Chondrocyte (in vitro differentiated cells): ENCODE data around the gene MAX. TPM values are rescaled to one million over a fixed set of nuclear protein-coding genes. Genes with fewer than 3 reads are reported as not detected.
"Not testable (repeated sequence)": the region's sequence is repeated elsewhere in the genome, so short reads cannot be mapped to it uniquely, and the experiment has no call there.

Experiments used
- DNase-seq: peaks from one replicate; pipeline ENCODE4 v3.0.0; 2021; ENCODE audit warnings: mixed read lengths, low spot score
- H3K27ac Mint-ChIP-seq: one replicate; pipeline ENCODE4 v1.8.0; 2021; ENCODE audit warnings: mild to moderate bottlenecking, moderate library complexity, mixed read lengths; ENCODE audit not compliant: unreplicated experiment
- H3K27me3 Mint-ChIP-seq: 2 replicates; pipeline ENCODE4 v1.8.0; 2021; ENCODE audit warnings: low read depth, mixed read lengths
- H3K36me3 Mint-ChIP-seq: 2 replicates; pipeline ENCODE4 v1.8.0; 2021; ENCODE audit warnings: low read depth, mixed read lengths
- H3K4me1 Mint-ChIP-seq: 2 replicates; pipeline ENCODE4 v1.8.0; 2021; ENCODE audit warnings: low read depth, mild to moderate bottlenecking, mixed read lengths
- H3K4me3 Mint-ChIP-seq: one replicate; pipeline ENCODE4 v1.8.0; 2021; ENCODE audit warnings: mild to moderate bottlenecking, moderate library complexity, mixed read lengths; ENCODE audit not compliant: unreplicated experiment
- H3K9me3 Mint-ChIP-seq: 2 replicates; pipeline ENCODE4 v1.8.0; 2021; ENCODE audit warnings: low read depth, mixed read lengths
- total RNA-seq: library from RNA; stranded (reverse); gene quantifications from 3 replicates; pipeline ENCODE4 v1.2.1, GENCODE V29; 2021
- TF ChIP-seq, protein P1 (sequence below): fragments of 200-600 bp; sonication (generic); IDR thresholded peaks from 2 replicates; pipeline ENCODE4 v1.5.0; 2021; ENCODE audit warnings: antibody characterized with exemption, mild to moderate bottlenecking, moderate library complexity

Gene MAX
- total RNA-seq, 1 donor from 2014 or later: 94.1 TPM

DNA sequence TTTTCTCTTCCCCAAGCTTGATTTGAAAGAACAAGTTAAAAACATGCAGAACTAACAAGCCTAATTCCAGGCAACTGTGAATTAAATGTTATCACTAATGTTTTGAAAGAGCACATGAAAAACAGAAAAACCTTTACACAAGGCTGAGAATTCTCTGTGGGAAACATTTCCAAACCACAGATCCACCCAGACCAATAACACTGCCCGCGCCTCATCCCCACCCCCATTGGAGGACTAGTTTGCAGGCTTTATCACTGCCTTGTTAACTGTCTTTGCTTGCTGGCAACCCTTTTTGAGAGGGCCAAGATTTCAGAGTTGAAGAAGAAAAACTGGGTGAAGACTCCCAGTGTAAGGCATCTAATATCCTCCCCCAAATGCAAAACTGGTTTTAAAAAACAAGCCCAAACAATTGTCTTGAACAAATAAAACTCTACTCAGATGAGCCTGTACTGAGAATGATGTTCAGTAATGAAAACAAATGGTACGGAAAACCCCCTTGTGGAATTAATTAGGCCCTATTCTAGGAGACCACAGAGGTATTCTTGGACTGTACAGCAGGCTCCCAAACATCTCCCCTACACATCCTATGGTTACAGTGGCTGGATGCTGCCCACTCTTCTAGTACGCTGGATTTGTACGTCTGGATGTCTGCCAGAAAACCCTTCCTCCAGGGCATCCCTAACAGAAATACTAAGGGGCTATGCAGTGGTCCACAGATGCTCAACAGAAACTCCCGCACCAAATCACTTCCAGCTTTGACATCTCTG is 5.8 kb downstream of the MAX start:
- peaks cover 23% of the 10 kb centered on the region for H3K36me3 Mint-ChIP-seq
- no peaks in the 10 kb centered on the region for H3K27me3 Mint-ChIP-seq
- peak overlapping the region; percentile 59 for H3K27ac Mint-ChIP-seq
- DNase-seq: no peak
- peaks cover 46% of the 10 kb centered on the region for H3K4me1 Mint-ChIP-seq
- H3K9me3 Mint-ChIP-seq: no peaks in the 10 kb centered on the region
- no peak overlapping the region for H3K4me3 Mint-ChIP-seq
- TF ChIP-seq, protein P1, sequence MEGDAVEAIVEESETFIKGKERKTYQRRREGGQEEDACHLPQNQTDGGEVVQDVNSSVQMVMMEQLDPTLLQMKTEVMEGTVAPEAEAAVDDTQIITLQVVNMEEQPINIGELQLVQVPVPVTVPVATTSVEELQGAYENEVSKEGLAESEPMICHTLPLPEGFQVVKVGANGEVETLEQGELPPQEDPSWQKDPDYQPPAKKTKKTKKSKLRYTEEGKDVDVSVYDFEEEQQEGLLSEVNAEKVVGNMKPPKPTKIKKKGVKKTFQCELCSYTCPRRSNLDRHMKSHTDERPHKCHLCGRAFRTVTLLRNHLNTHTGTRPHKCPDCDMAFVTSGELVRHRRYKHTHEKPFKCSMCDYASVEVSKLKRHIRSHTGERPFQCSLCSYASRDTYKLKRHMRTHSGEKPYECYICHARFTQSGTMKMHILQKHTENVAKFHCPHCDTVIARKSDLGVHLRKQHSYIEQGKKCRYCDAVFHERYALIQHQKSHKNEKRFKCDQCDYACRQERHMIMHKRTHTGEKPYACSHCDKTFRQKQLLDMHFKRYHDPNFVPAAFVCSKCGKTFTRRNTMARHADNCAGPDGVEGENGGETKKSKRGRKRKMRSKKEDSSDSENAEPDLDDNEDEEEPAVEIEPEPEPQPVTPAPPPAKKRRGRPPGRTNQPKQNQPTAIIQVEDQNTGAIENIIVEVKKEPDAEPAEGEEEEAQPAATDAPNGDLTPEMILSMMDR: no peak

DNA sequence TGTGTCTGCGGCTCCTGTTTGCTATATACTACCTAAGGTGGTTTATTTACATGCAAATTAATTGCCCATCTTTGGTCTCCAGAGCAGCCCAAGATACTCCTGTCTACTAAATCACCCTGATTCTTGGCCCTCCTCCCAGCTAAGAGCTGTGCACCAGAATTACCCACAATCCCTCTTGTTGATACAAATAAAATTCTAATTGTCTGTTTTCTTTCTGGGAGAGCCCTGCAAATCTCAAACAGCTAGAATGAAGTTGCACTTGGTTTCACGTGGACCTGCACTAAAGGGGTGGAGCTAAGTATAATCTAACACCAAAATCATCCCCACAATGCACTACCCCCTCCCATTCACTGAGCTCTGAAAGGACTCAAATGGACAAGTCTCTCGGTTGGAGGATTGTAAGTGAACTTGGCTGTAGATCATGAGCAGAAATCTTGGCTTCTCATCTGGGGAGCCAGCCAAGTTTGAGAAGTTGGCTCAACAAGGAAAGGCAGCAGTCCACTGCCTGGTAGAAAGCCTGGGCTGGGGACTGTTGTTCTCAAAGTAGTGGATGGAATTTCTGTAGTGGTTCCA is 6.6 kb downstream of the MAX start:
- Mint-ChIP-seq H3K4me1 (peaks cover 39% of the 10 kb centered on the region), H3K4me3 (no peak overlapping the region), H3K27ac (peak overlapping the region; percentile 59), H3K36me3 (peaks cover 29% of the 10 kb centered on the region), H3K27me3 (no peaks in the 10 kb centered on the region), H3K9me3 (no peaks in the 10 kb centered on the region)
- TF ChIP-seq, protein P1: no peak
- no peak for DNase-seq

DNA sequence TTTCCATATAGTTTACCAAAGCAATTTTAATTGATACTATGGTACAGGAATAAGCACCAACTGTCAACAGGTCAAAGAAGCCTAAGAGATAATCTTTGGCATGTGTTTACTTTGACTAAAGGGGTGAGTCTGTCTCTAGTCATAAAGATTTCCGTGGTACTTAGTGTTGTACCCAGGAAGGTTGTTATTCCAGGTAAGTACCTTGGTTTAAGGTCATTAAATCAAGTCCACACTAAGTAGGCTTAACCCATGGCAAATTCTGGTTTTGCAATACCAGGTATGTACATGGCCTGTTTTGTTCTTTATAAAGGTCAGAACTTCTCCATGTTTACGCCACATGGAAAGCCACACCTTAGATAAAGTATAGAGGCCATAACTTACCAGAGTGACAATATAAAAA is 10.0 kb downstream of the MAX start:
- DNase-seq: no peak
- Mint-ChIP-seq H3K4me1 (peaks cover 22% of the 10 kb centered on the region), H3K27ac (no peak overlapping the region), H3K27me3 (no peaks in the 10 kb centered on the region), H3K36me3 (peaks cover 39% of the 10 kb centered on the region), H3K9me3 (peaks cover 2% of the 10 kb centered on the region), H3K4me3 (no peak overlapping the region)
- TF ChIP-seq, protein P1: no peak

DNA sequence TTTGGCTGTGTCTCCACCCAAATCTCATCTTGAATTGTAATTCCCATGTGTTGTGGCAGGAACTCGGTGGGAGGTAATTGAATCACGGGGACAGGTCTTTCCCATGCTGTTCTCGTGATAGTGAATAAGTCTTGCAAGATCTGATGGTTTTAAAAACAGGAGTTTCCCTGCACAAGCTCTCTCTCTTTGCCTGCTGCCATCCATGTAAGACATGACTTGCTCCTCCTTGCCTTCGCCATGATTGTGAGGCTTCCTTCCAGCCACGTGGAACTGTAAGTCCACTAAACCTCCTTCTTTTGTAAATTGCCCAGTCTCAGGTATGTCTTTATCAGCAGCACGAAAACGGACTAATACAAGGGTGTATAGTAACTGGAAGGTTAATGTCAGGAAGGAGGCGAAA is 14.5 kb downstream of the MAX start:
- H3K4me1 Mint-ChIP-seq, H3K27ac Mint-ChIP-seq, H3K4me3 Mint-ChIP-seq, DNase-seq, H3K9me3 Mint-ChIP-seq, H3K27me3 Mint-ChIP-seq: not testable (repeated sequence)
- H3K36me3 Mint-ChIP-seq: peaks cover 46% of the 10 kb centered on the region

DNA sequence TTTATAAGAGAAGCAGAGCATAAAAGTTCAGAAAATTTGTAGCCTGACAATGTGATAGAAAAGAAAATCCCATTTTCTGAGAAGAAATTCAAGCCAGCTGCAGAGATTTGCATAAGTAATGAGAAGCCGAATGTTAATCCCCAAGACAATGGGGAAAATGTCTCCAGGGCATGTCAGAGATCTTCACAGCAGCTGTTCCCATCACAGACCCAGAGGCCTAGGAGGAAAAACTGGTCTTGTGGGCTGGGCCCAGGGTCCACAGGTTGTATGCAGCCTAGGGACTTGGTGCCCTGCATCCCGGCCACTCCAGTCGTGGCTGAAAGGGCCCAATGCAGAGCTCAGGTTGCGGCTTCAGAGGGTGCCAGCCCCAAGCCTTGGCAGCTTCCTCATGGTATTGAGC is 15.6 kb downstream of the MAX start:
- H3K27ac Mint-ChIP-seq: peak overlapping the region; percentile 22
- H3K36me3 Mint-ChIP-seq: peaks cover 49% of the 10 kb centered on the region
- not testable (repeated sequence) for H3K4me3 Mint-ChIP-seq, H3K9me3 Mint-ChIP-seq, H3K4me1 Mint-ChIP-seq, DNase-seq, H3K27me3 Mint-ChIP-seq

DNA sequence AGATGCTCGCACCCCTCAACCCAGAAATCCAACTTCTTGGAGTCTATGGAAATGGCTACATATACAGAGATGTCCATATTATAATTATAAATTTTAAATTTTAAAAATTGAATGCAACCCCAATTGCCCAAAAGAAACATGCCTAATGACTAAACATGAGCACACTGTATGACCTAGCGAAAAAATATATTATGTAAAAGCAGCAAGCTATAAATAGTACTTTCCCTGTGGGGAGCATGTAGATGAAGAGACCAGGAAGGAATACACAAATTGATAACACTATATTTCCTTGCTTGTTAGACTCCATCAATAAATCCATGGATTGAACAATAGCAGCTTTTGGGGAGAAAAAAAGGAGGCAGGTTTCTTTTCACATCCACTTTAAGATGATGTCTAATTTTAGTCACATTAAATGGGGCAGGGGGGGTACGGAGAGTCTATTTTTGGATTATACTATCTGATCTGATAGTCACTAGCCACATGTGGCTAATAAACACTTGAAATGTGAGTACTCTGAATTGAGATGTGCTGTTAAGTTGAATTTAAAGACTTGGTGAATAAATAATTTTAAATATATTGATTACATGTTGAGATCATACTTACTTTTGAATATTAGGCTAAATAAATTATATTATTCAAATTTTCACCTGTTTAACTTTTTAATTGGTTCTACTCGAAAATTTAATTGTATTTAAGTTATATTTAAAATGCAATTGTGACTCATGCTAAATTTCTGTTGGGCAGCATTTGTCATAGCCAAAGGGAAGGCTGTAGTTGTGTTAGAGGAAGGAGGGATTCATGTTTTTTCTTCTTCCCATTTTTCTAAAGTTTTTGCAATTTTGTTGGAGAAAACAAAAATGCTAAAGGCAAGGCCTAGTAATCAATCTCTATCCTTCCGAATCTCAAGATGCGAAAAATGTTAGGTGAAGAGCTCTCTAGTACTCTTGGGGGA is 17.5 kb downstream of the MAX start:
- Mint-ChIP-seq H3K4me3 (no peak overlapping the region), H3K27ac (no peak overlapping the region), H3K27me3 (no peaks in the 10 kb centered on the region), H3K9me3 (peaks cover 2% of the 10 kb centered on the region), H3K4me1 (no peaks in the 10 kb centered on the region), H3K36me3 (peaks cover 50% of the 10 kb centered on the region)
- TF ChIP-seq, protein P1: no peak
- DNase-seq: no peak
